CD4-positive, alpha-beta T cell treated with Interleukin-12 subunit alpha and Interleukin-12 subunit beta, for 1 hour (primary cell): ENCODE results near the gene COL10A1.

Source experiments
- DNase-seq: peaks from one replicate; pipeline ENCODE4 v3.0.0-alpha.2; 2020

COL10A1 gene

GRCh38 chr6:116078522-116078921 lies 47.4 kb downstream of the COL10A1 start:
- no peak for DNase-seq

- no peak for DNase-seq
These were observed 51.1 kb downstream of the COL10A1 start for GRCh38 chr6:116074732-116075390.

- no peak for DNase-seq
These were observed 52.0 kb downstream of the COL10A1 start for GRCh38 chr6:116073765-116074440.

- no peak for DNase-seq
These were observed 53.6 kb downstream of the COL10A1 start for GRCh38 chr6:116072368-116072767.

- DNase-seq: no peak
These were observed 55.1 kb downstream of the COL10A1 start for GRCh38 chr6:116070616-116071389.

- DNase-seq: no peak
These were observed 55.8 kb downstream of the COL10A1 start for GRCh38 chr6:116070101-116070500.
